ENCODE measurements around the gene GTF2F1. TPM values are rescaled to one million over a fixed set of nuclear protein-coding genes. Genes with fewer than 3 reads are reported as not detected.

The GTF2F1 gene
- total and polyA plus RNA-seq, 7 experiments from 2014 or later, result 17.9 to 71.6 (median 60.4) TPM

DNA sequence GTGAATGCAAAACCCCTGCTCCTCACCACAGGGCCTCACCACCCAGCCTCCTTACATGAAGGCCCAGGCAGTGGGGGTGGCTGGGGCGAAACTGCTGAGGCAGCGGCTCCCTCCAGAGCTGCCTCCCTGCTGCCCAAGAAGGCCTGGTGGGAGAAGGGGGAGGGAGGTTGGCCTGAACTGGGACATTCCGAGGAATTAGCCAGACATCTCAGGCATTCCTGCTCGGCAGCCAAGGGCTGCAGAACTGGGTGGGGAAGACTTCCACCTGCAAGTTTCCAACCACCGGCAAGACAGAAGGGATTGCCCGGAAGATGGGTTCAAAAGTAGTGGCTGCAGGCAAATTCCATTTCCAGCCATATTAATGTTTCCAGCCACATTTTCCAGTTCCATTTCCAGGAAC, 14.9 kb downstream of the GTF2F1 start:
- no peak for DNase-seq
- no peaks in the 10 kb centered on the region for H3K27me3 ChIP-seq (ENCODE audit: control insufficient read depth in 2 of 2, insufficient read depth in 2 of 2, low read length in 2 of 2)
- CTCF ChIA-PET, result no interaction called here
- H3K4me3 ChIP-seq (ENCODE audit: low read length), result no peak overlapping the region
- Mint-ChIP-seq H3K9me3 (peaks cover 0 to 6% (median 0%) of the 10 kb centered on the region in 11 donors), H3K27me3 (no peaks in the 10 kb centered on the region), H3K4me3 (no peak overlapping the region), H3K36me3 (peaks cover 5 to 23% (median 14%) of the 10 kb centered on the region in 5 donors), H3K27ac (no peak overlapping the region), H3K4me1 (peaks cover 0 to 7% (median 5%) of the 10 kb centered on the region in 7 donors)
- intact Hi-C loops (cut with micrococcal nuclease), result no loop called here
- peaks cover 0 to 7% (median 0%) of the 10 kb centered on the region in 3 experiments for H3K9me3 ChIP-seq (ENCODE audit: control insufficient read depth in 2 of 3, low read length in 3 of 3)
- H3K36me3 ChIP-seq (ENCODE audit: control insufficient read depth in 2 of 3, insufficient read depth in 3 of 3, low read length in 3 of 3), result peaks cover 0 to 43% (median 16%) of the 10 kb centered on the region in 3 experiments
- ATAC-seq, result no peak
- H3K4me1 ChIP-seq (ENCODE audit: control insufficient read depth in 2 of 2, insufficient read depth in 2 of 2, low read length in 2 of 2), result peaks cover 0 to 6% of the 10 kb centered on the region in 2 donors
- no peak overlapping the region for H3K27ac ChIP-seq (ENCODE audit: low read depth, low read length)
- POLR2A ChIA-PET, result no interaction called here

DNA sequence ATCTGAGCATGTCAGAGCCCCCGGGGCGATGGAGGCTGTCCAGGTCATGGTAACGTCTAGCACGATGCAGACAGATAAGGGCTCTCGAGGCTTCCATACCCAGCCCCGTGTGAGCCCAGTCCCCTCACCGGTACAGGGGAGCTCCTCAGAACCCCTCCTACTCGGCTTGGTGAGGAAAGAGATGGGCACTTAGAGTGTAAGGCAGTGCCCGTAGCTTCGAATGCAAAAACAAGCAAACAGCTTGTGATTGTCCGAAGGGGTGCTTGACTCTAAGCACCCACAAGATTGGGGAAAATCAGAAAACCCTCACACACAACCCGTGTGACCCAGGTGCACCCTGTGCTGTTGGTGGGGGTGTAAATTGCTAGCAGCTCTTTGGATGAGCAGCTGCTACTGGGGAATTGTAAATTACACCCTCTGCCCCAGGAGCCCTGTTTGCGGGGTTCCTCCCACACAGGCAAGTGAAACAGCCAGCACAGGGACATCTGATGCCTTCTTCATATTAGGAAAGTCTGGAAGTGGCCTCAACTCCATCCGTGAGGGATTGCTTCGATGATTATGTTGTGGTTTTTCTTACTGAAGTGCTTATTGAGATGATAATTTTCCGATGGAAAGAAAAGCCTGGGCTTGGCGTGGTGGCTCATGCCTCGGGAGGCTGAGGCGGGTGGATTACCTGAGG, 16.3 kb downstream of the GTF2F1 start:
- H3K27ac ChIP-seq (ENCODE audit: low read depth, low read length), result no peak overlapping the region
- ChIA-PET CTCF (interaction anchor here (0.6 kb wide), 1 partner anchor 1472 kb away, joined by 3 read pairs; no protein-coding TSS in a partner anchor), POLR2A (no interaction called here)
- Mint-ChIP-seq H3K36me3 (peaks cover 5 to 20% (median 14%) of the 10 kb centered on the region in 5 donors), H3K9me3 (peaks cover 0 to 6% (median 0%) of the 10 kb centered on the region in 11 donors), H3K27me3 (no peaks in the 10 kb centered on the region), H3K27ac (peak overlapping the region in 3 of 9 donors; percentile 17 to 38 (median 21)), H3K4me1 (peaks cover 4 to 13% (median 9%) of the 10 kb centered on the region in 7 donors), H3K4me3 (no peak overlapping the region)
- intact Hi-C loops (cut with micrococcal nuclease), result no loop called here
- H3K4me1 ChIP-seq (ENCODE audit: control insufficient read depth in 2 of 2, insufficient read depth in 2 of 2, low read length in 2 of 2), result peaks cover 5 to 10% of the 10 kb centered on the region in 2 donors
- H3K36me3 ChIP-seq (ENCODE audit: control insufficient read depth in 2 of 3, insufficient read depth in 3 of 3, low read length in 3 of 3), result peaks cover 0 to 34% (median 13%) of the 10 kb centered on the region in 3 experiments
- no peaks in the 10 kb centered on the region for H3K27me3 ChIP-seq (ENCODE audit: control insufficient read depth in 2 of 2, insufficient read depth in 2 of 2, low read length in 2 of 2)
- ATAC-seq (no peak), DNase-seq (no peak)
- peaks cover 0 to 7% (median 0%) of the 10 kb centered on the region in 3 experiments for H3K9me3 ChIP-seq (ENCODE audit: control insufficient read depth in 2 of 3, low read length in 3 of 3)
- H3K4me3 ChIP-seq (ENCODE audit: low read length), result no peak overlapping the region

DNA sequence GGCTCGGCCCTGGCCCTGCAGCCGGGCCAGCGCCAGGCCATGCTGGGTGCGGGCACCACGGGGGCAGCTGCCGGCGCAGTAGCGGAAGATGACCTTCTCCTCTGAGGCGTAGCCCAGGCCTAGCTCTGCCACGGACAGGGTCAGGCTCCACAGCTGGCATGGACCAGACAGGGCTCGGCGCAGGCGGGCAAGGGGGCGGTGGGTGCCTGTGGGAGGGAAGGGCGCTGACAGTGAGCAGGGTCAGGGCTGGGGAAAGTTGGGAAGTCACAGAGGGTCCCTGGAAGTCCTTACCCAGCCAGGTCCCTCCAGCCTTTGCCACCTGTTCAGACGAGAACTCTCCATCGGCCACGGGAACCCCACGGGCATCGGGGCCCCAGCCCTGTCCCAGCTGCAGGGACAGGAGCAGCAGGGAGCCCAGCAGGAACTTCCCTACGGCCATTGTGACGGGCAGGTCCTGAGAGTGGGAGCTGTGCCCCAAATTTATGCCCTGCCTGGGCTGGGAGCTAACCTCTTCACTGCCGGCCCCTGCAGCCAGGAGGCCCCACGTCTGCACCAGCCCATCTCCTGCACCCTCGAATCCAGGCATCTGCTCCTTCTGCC, 17.5 kb downstream of the GTF2F1 start, which contains the start of gene PSPN:
Gene PSPN, minus strand, starts transcription at position 523 of the 600 bp plus-strand sequence. Its CDS starts 84 bp downstream, at position 439.
- peaks cover 4 to 13% (median 9%) of the 10 kb centered on the region in 7 donors for H3K4me1 Mint-ChIP-seq
- Histone ChIP-seq H3K36me3 (ENCODE audit: control insufficient read depth in 2 of 3, insufficient read depth in 3 of 3, low read length in 3 of 3) (peaks cover 0 to 22% (median 9%) of the 10 kb centered on the region in 3 experiments), H3K27ac (ENCODE audit: low read depth, low read length) (no peak within 1 kb of the TSS), H3K9me3 (ENCODE audit: control insufficient read depth in 2 of 3, low read length in 3 of 3) (peaks cover 0 to 7% (median 0%) of the 10 kb centered on the region in 3 experiments), H3K4me1 (ENCODE audit: control insufficient read depth in 2 of 2, insufficient read depth in 2 of 2, low read length in 2 of 2) (peaks cover 5 to 10% of the 10 kb centered on the region in 2 donors), H3K27me3 (ENCODE audit: control insufficient read depth in 2 of 2, insufficient read depth in 2 of 2, low read length in 2 of 2) (no peaks in the 10 kb centered on the region), H3K4me3 (ENCODE audit: low read length) (no peak within 1 kb of the TSS)
- ATAC-seq, result no peak
- H3K4me3 Mint-ChIP-seq, result peak within 1 kb of the TSS in 1 of 10 donors; percentile 40
- peaks cover 5 to 11% (median 8%) of the 10 kb centered on the region in 5 donors for H3K36me3 Mint-ChIP-seq
- DNase-seq, result no peak
- intact Hi-C loops (cut with micrococcal nuclease), result no loop called here
- peak within 1 kb of the TSS in 2 of 9 donors; percentile 17 to 38 for H3K27ac Mint-ChIP-seq
- ChIA-PET CTCF (no interaction called here), POLR2A (interaction anchor here (0.6 to 6.4 kb wide), 3 partner anchors 13 to 84 kb away, joined by 3 to 85 read pairs (median 3); partner anchors contain the start of gene CLPP)
- peaks cover 0 to 4% (median 0%) of the 10 kb centered on the region in 11 donors for H3K9me3 Mint-ChIP-seq
- H3K27me3 Mint-ChIP-seq, result no peaks in the 10 kb centered on the region

DNA sequence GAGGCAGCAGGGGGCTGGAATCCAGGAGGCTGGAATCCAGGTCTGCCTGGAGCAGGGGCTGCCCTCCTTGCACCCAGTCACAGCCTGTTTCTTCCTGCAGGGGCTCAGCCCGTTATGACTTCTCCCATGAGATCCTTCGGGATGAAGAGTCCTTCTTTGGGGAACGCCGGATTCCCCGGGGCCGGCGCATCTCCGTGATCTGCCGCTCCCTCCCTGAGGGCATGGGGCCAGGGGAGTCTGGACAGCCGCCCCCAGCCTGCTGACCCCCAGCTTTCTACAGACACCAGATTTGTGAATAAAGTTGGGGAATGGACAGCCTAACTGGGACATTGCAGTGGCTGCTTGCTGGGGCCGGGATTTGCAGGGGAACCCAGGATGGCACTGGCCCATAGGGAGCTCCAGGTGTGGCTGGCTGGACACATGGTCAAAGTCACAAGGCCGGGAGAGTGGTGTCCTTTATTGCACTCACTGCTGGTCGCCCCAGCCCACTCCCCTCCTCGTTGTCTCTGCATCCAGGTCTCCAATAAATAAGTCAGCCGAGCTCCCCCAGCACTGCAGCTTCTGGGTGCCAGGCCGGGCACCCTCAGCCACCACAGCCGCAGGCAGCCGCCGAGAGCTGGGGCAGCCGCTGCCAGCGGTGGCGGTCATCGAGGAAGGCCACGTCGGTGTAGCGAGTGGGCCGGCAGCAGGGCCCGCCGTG, 18.1 kb downstream of the GTF2F1 start:
- intact Hi-C loops (cut with micrococcal nuclease), result loop anchor here (5.0 kb wide), 7 partner anchors 362 to 1903 kb away; partner anchors contain the start of genes HDGFL2 (in 2 of the 2), GPR108 (in 1 of the 2), HSD11B1L (in 1 of the 2) and MICOS13 (in 1 of the 2)
- DNase-seq (no peak), ATAC-seq (no peak)
- H3K27me3 ChIP-seq (ENCODE audit: control insufficient read depth in 2 of 2, insufficient read depth in 2 of 2, low read length in 2 of 2), result no peaks in the 10 kb centered on the region
- Mint-ChIP-seq H3K9me3 (peaks cover 0 to 3% (median 0%) of the 10 kb centered on the region in 11 donors), H3K4me1 (peaks cover 4 to 16% (median 11%) of the 10 kb centered on the region in 7 donors), H3K4me3 (peak overlapping the region in 2 of 10 donors; percentile 12 to 40), H3K27ac (no peak overlapping the region), H3K27me3 (no peaks in the 10 kb centered on the region), H3K36me3 (peaks cover 3 to 8% (median 3%) of the 10 kb centered on the region in 5 donors)
- POLR2A ChIA-PET, result interaction anchor here (0.6 to 6.4 kb wide), 3 partner anchors 13 to 84 kb away, joined by 3 to 85 read pairs (median 3); partner anchors contain the start of gene CLPP
- peaks cover 0 to 1% (median 0%) of the 10 kb centered on the region in 3 experiments for H3K9me3 ChIP-seq (ENCODE audit: control insufficient read depth in 2 of 3, low read length in 3 of 3)
- no peak overlapping the region for H3K4me3 ChIP-seq (ENCODE audit: low read length)
- CTCF ChIA-PET, result no interaction called here
- H3K36me3 ChIP-seq (ENCODE audit: control insufficient read depth in 2 of 3, insufficient read depth in 3 of 3, low read length in 3 of 3), result peaks cover 0 to 16% (median 3%) of the 10 kb centered on the region in 3 experiments
- H3K27ac ChIP-seq (ENCODE audit: low read depth, low read length), result no peak overlapping the region
- H3K4me1 ChIP-seq (ENCODE audit: control insufficient read depth in 2 of 2, insufficient read depth in 2 of 2, low read length in 2 of 2), result peaks cover 5 to 10% of the 10 kb centered on the region in 2 donors

DNA sequence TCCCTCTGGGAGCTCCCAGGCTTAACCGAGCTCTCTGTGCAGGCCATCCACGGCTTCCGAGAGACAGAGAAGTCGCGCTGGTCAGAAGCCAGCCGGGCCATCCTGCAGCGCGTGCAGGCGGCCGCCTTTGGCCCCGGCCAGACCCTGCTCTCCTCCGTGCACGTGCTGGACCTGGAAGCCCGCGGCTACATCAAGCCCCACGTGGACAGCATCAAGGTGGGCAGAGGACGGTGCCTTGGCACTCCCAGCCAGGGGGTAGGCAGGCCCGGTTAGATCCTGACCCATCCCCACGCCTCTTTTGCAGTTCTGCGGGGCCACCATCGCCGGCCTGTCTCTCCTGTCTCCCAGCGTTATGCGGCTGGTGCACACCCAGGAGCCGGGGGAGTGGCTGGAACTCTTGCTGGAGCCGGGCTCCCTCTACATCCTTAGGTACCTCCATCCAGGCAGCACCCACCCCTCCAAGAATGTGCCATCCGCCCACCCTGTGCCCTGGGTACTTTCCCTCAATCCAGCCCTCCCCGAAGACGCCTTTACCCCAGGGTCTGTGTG, 18.7 kb downstream of the GTF2F1 start:
- intact Hi-C loops (cut with micrococcal nuclease), result loop anchor here (5.0 kb wide), 7 partner anchors 363 to 1902 kb away; partner anchors contain the start of genes HDGFL2 (in 2 of the 2), GPR108 (in 1 of the 2), HSD11B1L (in 1 of the 2) and MICOS13 (in 1 of the 2)
- ChIA-PET CTCF (no interaction called here), POLR2A (interaction anchor here (6.4 kb wide), 1 partner anchor 12 kb away, joined by 85 read pairs; the partner anchor contains the start of gene CLPP)
- Mint-ChIP-seq H3K4me1 (peaks cover 8 to 22% (median 13%) of the 10 kb centered on the region in 7 donors), H3K27ac (peak overlapping the region in 4 of 9 donors; percentile 66 to 95 (median 79)), H3K9me3 (peaks cover 0 to 1% (median 0%) of the 10 kb centered on the region in 11 donors), H3K4me3 (peak overlapping the region in 4 of 10 donors; percentile 40 to 89 (median 83)), H3K27me3 (no peaks in the 10 kb centered on the region), H3K36me3 (peaks cover 0 to 2% (median 1%) of the 10 kb centered on the region in 5 donors)
- H3K36me3 ChIP-seq (ENCODE audit: control insufficient read depth in 2 of 3, insufficient read depth in 3 of 3, low read length in 3 of 3), result peaks cover 0 to 16% (median 0%) of the 10 kb centered on the region in 3 experiments
- DNase-seq (no peak), ATAC-seq (no peak)
- H3K4me1 ChIP-seq (ENCODE audit: control insufficient read depth in 2 of 2, insufficient read depth in 2 of 2, low read length in 2 of 2), result peaks cover 5 to 10% of the 10 kb centered on the region in 2 donors
- H3K27ac ChIP-seq (ENCODE audit: low read depth, low read length), result peak overlapping the region; percentile 56
- H3K27me3 ChIP-seq (ENCODE audit: control insufficient read depth in 2 of 2, insufficient read depth in 2 of 2, low read length in 2 of 2), result no peaks in the 10 kb centered on the region
- no peak overlapping the region for H3K4me3 ChIP-seq (ENCODE audit: low read length)
- H3K9me3 ChIP-seq (ENCODE audit: control insufficient read depth in 2 of 3, low read length in 3 of 3), result no peaks in the 10 kb centered on the region
